Fibroblast of lung (primary cell): ENCODE data around the gene KIAA1958.

Source experiments
- EZH2 ChIP-seq: IDR thresholded peaks from 2 replicates; pipeline ENCODE4 v1.5.1; 2012; ENCODE audit warnings: low read length, control low read depth, mild to moderate bottlenecking; ENCODE audit errors: missing control alignments
- TF ChIP-seq, protein P1 (sequence below), 2 donors: IDR thresholded peaks in 1 of 2; conservative IDR thresholded peaks in 1 of 2; 1 replicate in 1 of 2; 2 replicates in 1 of 2; pipeline ENCODE4 v1.5.1; 2011 to 2012; ENCODE audit warnings: low read length in 2 of 2, control low read depth in 1 of 2, inconsistent platforms in 1 of 2, low read depth in 1 of 2, mild to moderate bottlenecking in 1 of 2

DNA sequence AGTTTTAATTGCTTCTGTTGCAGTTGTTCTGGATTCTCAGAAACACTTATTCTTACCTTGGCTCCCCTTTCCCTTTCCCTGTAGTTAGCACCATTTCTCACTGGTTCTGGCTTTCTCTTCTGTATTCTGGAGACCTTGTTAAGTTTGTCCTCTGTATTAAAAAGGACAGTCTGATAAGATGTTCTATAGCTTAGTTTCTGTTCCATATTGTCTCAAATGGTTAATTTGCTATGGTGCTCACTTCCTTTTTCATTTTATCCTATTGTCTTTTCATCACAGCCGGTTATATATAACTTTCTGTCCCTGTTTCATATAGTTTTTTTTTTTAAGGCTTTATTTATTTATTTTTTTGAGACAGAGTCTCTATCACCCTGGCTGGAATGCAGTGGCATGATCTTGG lies 41.4 kb upstream of the KIAA1958 start:
- TF ChIP-seq, protein P1, sequence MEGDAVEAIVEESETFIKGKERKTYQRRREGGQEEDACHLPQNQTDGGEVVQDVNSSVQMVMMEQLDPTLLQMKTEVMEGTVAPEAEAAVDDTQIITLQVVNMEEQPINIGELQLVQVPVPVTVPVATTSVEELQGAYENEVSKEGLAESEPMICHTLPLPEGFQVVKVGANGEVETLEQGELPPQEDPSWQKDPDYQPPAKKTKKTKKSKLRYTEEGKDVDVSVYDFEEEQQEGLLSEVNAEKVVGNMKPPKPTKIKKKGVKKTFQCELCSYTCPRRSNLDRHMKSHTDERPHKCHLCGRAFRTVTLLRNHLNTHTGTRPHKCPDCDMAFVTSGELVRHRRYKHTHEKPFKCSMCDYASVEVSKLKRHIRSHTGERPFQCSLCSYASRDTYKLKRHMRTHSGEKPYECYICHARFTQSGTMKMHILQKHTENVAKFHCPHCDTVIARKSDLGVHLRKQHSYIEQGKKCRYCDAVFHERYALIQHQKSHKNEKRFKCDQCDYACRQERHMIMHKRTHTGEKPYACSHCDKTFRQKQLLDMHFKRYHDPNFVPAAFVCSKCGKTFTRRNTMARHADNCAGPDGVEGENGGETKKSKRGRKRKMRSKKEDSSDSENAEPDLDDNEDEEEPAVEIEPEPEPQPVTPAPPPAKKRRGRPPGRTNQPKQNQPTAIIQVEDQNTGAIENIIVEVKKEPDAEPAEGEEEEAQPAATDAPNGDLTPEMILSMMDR (conservative IDR thresholded peaks at IDR 0.05 in 1 of 2, IDR thresholded peaks at IDR 0.05 in 1 of 2; ENCODE audit: low read depth in 1 of 2, low read length in 2 of 2): no peak
- no peak for TF ChIP-seq EZH2
